ENCODE measurements around the gene TP53I11.

DNA sequence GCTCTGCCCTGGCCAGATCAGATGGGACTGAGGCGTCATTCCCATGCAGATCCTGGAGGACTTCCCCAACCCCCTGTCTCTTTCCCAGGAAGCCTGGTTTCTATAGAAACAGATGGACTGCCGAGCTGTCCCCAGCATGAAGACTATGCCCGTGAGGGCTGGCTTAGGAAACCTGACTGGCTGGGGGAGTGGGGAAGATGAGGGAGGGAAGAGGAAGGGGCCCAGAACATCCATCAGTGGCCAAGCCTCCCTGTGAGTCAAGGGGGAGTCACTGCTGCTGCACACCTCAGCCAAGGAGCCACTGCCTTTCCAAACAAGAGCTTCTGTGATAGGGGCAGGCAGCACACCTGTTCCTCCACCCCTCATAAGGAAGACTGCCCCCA lies 5.8 kb downstream of the TP53I11 start:
- TF ChIP-seq POLR2A (IDR thresholded peaks at IDR 0.05) (no peak), POLR2AphosphoS5 (IDR thresholded peaks at IDR 0.05) (no peak), EP300 (IDR thresholded peaks at IDR 0.05) (no peak)
- TF ChIP-seq, protein P1, sequence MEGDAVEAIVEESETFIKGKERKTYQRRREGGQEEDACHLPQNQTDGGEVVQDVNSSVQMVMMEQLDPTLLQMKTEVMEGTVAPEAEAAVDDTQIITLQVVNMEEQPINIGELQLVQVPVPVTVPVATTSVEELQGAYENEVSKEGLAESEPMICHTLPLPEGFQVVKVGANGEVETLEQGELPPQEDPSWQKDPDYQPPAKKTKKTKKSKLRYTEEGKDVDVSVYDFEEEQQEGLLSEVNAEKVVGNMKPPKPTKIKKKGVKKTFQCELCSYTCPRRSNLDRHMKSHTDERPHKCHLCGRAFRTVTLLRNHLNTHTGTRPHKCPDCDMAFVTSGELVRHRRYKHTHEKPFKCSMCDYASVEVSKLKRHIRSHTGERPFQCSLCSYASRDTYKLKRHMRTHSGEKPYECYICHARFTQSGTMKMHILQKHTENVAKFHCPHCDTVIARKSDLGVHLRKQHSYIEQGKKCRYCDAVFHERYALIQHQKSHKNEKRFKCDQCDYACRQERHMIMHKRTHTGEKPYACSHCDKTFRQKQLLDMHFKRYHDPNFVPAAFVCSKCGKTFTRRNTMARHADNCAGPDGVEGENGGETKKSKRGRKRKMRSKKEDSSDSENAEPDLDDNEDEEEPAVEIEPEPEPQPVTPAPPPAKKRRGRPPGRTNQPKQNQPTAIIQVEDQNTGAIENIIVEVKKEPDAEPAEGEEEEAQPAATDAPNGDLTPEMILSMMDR (IDR thresholded peaks at IDR 0.05): no peak

Data from suprapubic skin (tissue), 4 donors.